DND-41 (cell line): Measurements from ENCODE around the gene CHD9.

Experiments
- ATAC-seq: fragments of 200-7000 bp; cut with Tn5 transposase; 3 replicates; pipeline ENCODE4 v1.9.1; 2021; ENCODE audit warnings: low read depth; ENCODE audit not compliant: insufficient read depth
- DNase-seq: peaks from one replicate; pipeline ENCODE4 v3.0.0-alpha.2; 2020
- H2AFZ ChIP-seq: 2 replicates; pipeline ENCODE4 v1.6.0; 2012; ENCODE audit warnings: low read depth, low read length
- H3K27ac ChIP-seq: 2 replicates; pipeline ENCODE4 v1.5.1; 2012; ENCODE audit warnings: low read length, inconsistent platforms
- H3K27me3 ChIP-seq: fragments of 200-600 bp; sonication (generic); 2 replicates; pipeline ENCODE4 v1.6.0; 2012; ENCODE audit warnings: low read length, mild to moderate bottlenecking, inconsistent platforms; ENCODE audit not compliant: insufficient read depth, poor library complexity
- H3K36me3 ChIP-seq: 2 replicates; pipeline ENCODE4 v1.5.1; 2012; ENCODE audit warnings: low read length, inconsistent platforms; ENCODE audit not compliant: insufficient read depth
- H3K4me1 ChIP-seq: 2 replicates; pipeline ENCODE4 v1.5.1; 2012; ENCODE audit warnings: mild to moderate bottlenecking, low read length; ENCODE audit not compliant: insufficient read depth
- H3K4me2 ChIP-seq: 2 replicates; pipeline ENCODE4 v1.6.0; 2012; ENCODE audit warnings: mild to moderate bottlenecking, moderate library complexity, low read length, inconsistent platforms; ENCODE audit not compliant: insufficient read depth
- H3K4me3 ChIP-seq, 2 experiments: fragments of 200-600 bp in 1 of 2; shearing (Covaris generic) in 1 of 2; 2 replicates each; pipeline ENCODE4 v1.5.1; 2012 to 2016; ENCODE audit warnings: inconsistent platforms in 2 of 2, low read length in 2 of 2, mild to moderate bottlenecking in 2 of 2, low read depth in 1 of 2, moderate library complexity in 1 of 2
- H3K79me2 ChIP-seq: 2 replicates; pipeline ENCODE4 v1.6.0; 2012; ENCODE audit warnings: low read length, inconsistent platforms; ENCODE audit not compliant: insufficient read depth
- H3K9ac ChIP-seq: 2 replicates; pipeline ENCODE4 v1.6.0; 2012; ENCODE audit warnings: low read depth, mild to moderate bottlenecking, inconsistent platforms, low read length, moderate library complexity
- H3K9me3 ChIP-seq: 2 replicates; pipeline ENCODE4 v1.5.1; 2012; ENCODE audit warnings: low read length, moderate library complexity, mild to moderate bottlenecking, inconsistent platforms; ENCODE audit not compliant: insufficient read depth, severe bottlenecking
- H4K20me1 ChIP-seq: 2 replicates; pipeline ENCODE4 v1.6.0; 2012; ENCODE audit warnings: low read length; ENCODE audit not compliant: insufficient read depth
- CTCF ChIP-seq: IDR thresholded peaks from 2 replicates; pipeline ENCODE4 v1.5.1; 2012; ENCODE audit warnings: borderline replicate concordance, low read length, moderate library complexity, mild to moderate bottlenecking; ENCODE audit not compliant: poor library complexity, severe bottlenecking; ENCODE audit errors: extremely low read depth
- EZH2 ChIP-seq: IDR thresholded peaks from 3 replicates; pipeline ENCODE4 v1.6.1; 2012; ENCODE audit warnings: borderline replicate concordance, low read depth, mild to moderate bottlenecking, moderate library complexity, low read length, inconsistent platforms; ENCODE audit not compliant: severe bottlenecking

The CHD9 gene

GRCh38 chr16:53085931-53086421, 31.2 kb downstream of the CHD9 start:
- Histone ChIP-seq H2AFZ (no peak overlapping the region), H3K36me3 (0 out of 2 replicates have a peak, but pooled peaks cover 3% of the 10 kb centered on the region), H3K9me3 (no peaks in the 10 kb centered on the region), H3K4me3 (no peak overlapping the region), H3K4me2 (no peak overlapping the region), H3K27me3 (no peaks in the 10 kb centered on the region), H3K27ac (no peak overlapping the region), H4K20me1 (peaks cover 27% of the 10 kb centered on the region), H3K9ac (no peak overlapping the region), H3K79me2 (peaks cover 54% of the 10 kb centered on the region), H3K4me1 (no peaks in the 10 kb centered on the region)
- ATAC-seq (peak; percentile 22; the same call in 1 of the 3 replicates), DNase-seq (no peak)
- TF ChIP-seq CTCF (no peak), EZH2 (no peak)

GRCh38 chr16:53087101-53087500, 32.3 kb downstream of the CHD9 start:
- no peaks in the 10 kb centered on the region for H3K4me1 ChIP-seq
- H4K20me1 ChIP-seq = peaks cover 27% of the 10 kb centered on the region
- no peak overlapping the region for H3K4me3 ChIP-seq
- H3K9ac ChIP-seq = no peak overlapping the region
- no peaks in the 10 kb centered on the region for H3K9me3 ChIP-seq
- TF ChIP-seq EZH2 = no peak
- TF ChIP-seq CTCF = no peak
- 0 out of 2 replicates have a peak, but pooled peaks cover 3% of the 10 kb centered on the region for H3K36me3 ChIP-seq
- H3K4me2 ChIP-seq = no peak overlapping the region
- no peak for DNase-seq
- no peaks in the 10 kb centered on the region for H3K27me3 ChIP-seq
- H3K27ac ChIP-seq = no peak overlapping the region
- H3K79me2 ChIP-seq = peaks cover 52% of the 10 kb centered on the region
- no peak for ATAC-seq
- H2AFZ ChIP-seq = no peak overlapping the region

- H3K4me1 ChIP-seq = no peaks in the 10 kb centered on the region
- no peak for DNase-seq
- H3K9ac ChIP-seq = no peak overlapping the region
- no peaks in the 10 kb centered on the region for H3K27me3 ChIP-seq
- H3K4me3 ChIP-seq = no peak overlapping the region
- peaks cover 52% of the 10 kb centered on the region for H3K79me2 ChIP-seq
- no peak for TF ChIP-seq EZH2
- TF ChIP-seq CTCF = no peak
- no peak for ATAC-seq
- no peak overlapping the region for H3K4me2 ChIP-seq
- no peak overlapping the region for H2AFZ ChIP-seq
- peaks cover 22% of the 10 kb centered on the region for H4K20me1 ChIP-seq
- H3K36me3 ChIP-seq = 0 out of 2 replicates have a peak, but pooled peaks cover 3% of the 10 kb centered on the region
- H3K9me3 ChIP-seq = no peaks in the 10 kb centered on the region
- H3K27ac ChIP-seq = no peak overlapping the region
These were observed 34.9 kb downstream of the CHD9 start for GRCh38 chr16:53089434-53090285.
